ENCODE results near the gene STPG2. TPM values are rescaled to one million over a fixed set of nuclear protein-coding genes. Genes with fewer than 3 reads are reported as not detected.

STPG2 gene
- total and polyA plus RNA-seq, 3 donors from 2014 or later, result 2.6 to 3.7 (median 2.7) TPM

GRCh38 chr4:97828646-97829045 is 314.6 kb downstream of the STPG2 start:
- WGBS, 2 donors, result 82 to 92% methylated on average over 2 to 7 of the region's 7 CpGs
- DNase-seq, result no peak
- H3K9me3 ChIP-seq, result no peaks in the 10 kb centered on the region
- no peaks in the 10 kb centered on the region for H3K4me1 ChIP-seq
- H3K27me3 ChIP-seq, result no peaks in the 10 kb centered on the region
- intact Hi-C loops (cut with DNase I; ENCODE audit: low total_unique reads), result no loop called here
- no peak overlapping the region for H3K27ac ChIP-seq
- TF ChIP-seq, protein P1, sequence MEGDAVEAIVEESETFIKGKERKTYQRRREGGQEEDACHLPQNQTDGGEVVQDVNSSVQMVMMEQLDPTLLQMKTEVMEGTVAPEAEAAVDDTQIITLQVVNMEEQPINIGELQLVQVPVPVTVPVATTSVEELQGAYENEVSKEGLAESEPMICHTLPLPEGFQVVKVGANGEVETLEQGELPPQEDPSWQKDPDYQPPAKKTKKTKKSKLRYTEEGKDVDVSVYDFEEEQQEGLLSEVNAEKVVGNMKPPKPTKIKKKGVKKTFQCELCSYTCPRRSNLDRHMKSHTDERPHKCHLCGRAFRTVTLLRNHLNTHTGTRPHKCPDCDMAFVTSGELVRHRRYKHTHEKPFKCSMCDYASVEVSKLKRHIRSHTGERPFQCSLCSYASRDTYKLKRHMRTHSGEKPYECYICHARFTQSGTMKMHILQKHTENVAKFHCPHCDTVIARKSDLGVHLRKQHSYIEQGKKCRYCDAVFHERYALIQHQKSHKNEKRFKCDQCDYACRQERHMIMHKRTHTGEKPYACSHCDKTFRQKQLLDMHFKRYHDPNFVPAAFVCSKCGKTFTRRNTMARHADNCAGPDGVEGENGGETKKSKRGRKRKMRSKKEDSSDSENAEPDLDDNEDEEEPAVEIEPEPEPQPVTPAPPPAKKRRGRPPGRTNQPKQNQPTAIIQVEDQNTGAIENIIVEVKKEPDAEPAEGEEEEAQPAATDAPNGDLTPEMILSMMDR (IDR thresholded peaks at IDR 0.05), result no peak
- TF ChIP-seq POLR2A (IDR thresholded peaks at IDR 0.05), result no peak
- no peak overlapping the region for H3K4me3 ChIP-seq
- H3K36me3 ChIP-seq (ENCODE audit: low read depth, missing control alignments), result no peaks in the 10 kb centered on the region

GRCh38 chr4:97819294-97819693 is 324.0 kb downstream of the STPG2 start:
- TF ChIP-seq, protein P1 (IDR thresholded peaks at IDR 0.05), result no peak
- TF ChIP-seq POLR2A (IDR thresholded peaks at IDR 0.05), result no peak
- intact Hi-C loops (cut with DNase I; ENCODE audit: low total_unique reads), result no loop called here
- WGBS, 2 donors, result 86 to 87% methylated on average over 1 of the region's 1 CpG
- Histone ChIP-seq H3K9me3 (no peaks in the 10 kb centered on the region), H3K36me3 (ENCODE audit: low read depth, missing control alignments) (no peaks in the 10 kb centered on the region), H3K4me3 (no peak overlapping the region), H3K4me1 (no peaks in the 10 kb centered on the region), H3K27me3 (no peaks in the 10 kb centered on the region), H3K27ac (no peak overlapping the region)
- no peak for DNase-seq

DNA sequence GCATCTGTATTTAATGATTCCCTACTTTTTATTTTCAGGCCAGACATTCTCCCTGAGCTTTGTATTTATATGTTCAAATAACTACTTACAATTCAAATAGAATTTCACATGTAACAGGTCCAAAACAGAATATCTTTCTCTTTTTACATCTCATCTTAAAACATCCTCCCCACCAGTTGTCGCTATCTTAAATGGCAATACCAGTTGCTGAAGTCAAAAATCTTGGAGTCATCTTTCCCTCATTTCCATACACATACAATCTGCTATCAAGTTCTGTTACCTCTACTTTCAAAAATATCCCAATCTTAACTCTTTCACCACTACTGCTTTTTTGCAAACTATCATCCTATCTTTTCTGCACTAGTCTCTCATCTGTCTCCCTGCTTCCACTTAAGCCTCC is 330.5 kb downstream of the STPG2 start:
- TF ChIP-seq, protein P1 (IDR thresholded peaks at IDR 0.05), result no peak
- intact Hi-C loops (cut with DNase I; ENCODE audit: low total_unique reads), result no loop called here
- DNase-seq, result no peak
- 92% methylated on average over 1 of the region's 1 CpG for WGBS, 2 donors
- no peaks in the 10 kb centered on the region for H3K36me3 ChIP-seq (ENCODE audit: low read depth, missing control alignments)
- H3K27ac ChIP-seq, result no peak overlapping the region
- H3K27me3 ChIP-seq, result no peaks in the 10 kb centered on the region
- H3K4me3 ChIP-seq, result no peak overlapping the region
- H3K9me3 ChIP-seq, result no peaks in the 10 kb centered on the region
- no peaks in the 10 kb centered on the region for H3K4me1 ChIP-seq

GRCh38 chr4:97786306-97786920 is 356.9 kb downstream of the STPG2 start:
- H3K9me3 ChIP-seq, result no peaks in the 10 kb centered on the region
- WGBS, 2 donors, result 76 to 80% methylated on average over 3 of the region's 3 CpGs
- no peaks in the 10 kb centered on the region for H3K4me1 ChIP-seq
- no peak for TF ChIP-seq POLR2A (IDR thresholded peaks at IDR 0.05)
- TF ChIP-seq, protein P1 (IDR thresholded peaks at IDR 0.05), result no peak
- no peaks in the 10 kb centered on the region for H3K36me3 ChIP-seq (ENCODE audit: low read depth, missing control alignments)
- H3K27me3 ChIP-seq, result no peaks in the 10 kb centered on the region
- H3K27ac ChIP-seq, result no peak overlapping the region
- intact Hi-C loops (cut with DNase I; ENCODE audit: low total_unique reads), result no loop called here
- no peak for DNase-seq
- H3K4me3 ChIP-seq, result no peak overlapping the region

DNA sequence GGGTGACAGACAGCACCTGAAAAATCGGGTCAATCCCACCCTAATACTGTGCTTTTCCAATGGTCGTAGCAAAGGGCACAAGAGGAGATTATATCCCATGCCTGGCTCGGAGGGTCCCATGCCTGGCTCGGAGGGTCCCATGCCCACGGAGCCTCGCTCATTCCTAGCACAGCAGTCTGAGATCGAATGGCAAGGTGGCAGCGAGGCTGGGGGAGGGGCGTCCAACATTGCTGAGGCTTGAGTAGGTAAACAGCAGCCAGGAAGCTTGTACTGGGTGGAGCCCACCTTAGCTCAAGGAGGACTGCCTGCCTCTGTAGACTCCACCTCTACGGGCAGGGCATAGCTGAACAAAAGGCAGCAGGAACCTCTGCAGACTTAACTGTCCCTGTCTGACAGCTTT is 365.1 kb downstream of the STPG2 start:
- Histone ChIP-seq H3K4me3 (no peak overlapping the region), H3K36me3 (ENCODE audit: low read depth, missing control alignments) (no peaks in the 10 kb centered on the region), H3K4me1 (no peaks in the 10 kb centered on the region), H3K27ac (no peak overlapping the region), H3K27me3 (no peaks in the 10 kb centered on the region), H3K9me3 (no peaks in the 10 kb centered on the region)
- intact Hi-C loops (cut with DNase I; ENCODE audit: low total_unique reads), result no loop called here
- 79 to 93% methylated on average over 9 to 10 of the region's 10 CpGs for WGBS, 2 donors
- TF ChIP-seq, protein P1 (IDR thresholded peaks at IDR 0.05), result no peak
- no peak for TF ChIP-seq POLR2A (IDR thresholded peaks at IDR 0.05)
- DNase-seq, result no peak
